OCI-LY7 (cell line): ENCODE results near the gene LUC7L.
"Not testable (repeated sequence)": the region's sequence is repeated elsewhere in the genome, so short reads cannot be mapped to it uniquely, and the experiment has no call there.

ENCODE experiments used
- CTCF ChIP-seq: fragments of 200-600 bp; sonication (generic); conservative IDR thresholded peaks from 2 replicates; pipeline ENCODE4 v1.5.1; 2014; ENCODE audit warnings: mild to moderate bottlenecking, antibody characterized with exemption, low read length, moderate library complexity, mixed read lengths
- EZH2phosphoT487 ChIP-seq: fragments of 200-600 bp; sonication (generic); IDR thresholded peaks from 2 replicates; pipeline ENCODE4 v1.6.1; 2018; ENCODE audit warnings: low read depth, borderline replicate concordance, mild to moderate bottlenecking, mixed run types, antibody characterized with exemption, low read length, moderate library complexity, mixed read lengths

GRCh38 chr16:173928-174769, 55.1 kb downstream of the LUC7L start:
- not testable (repeated sequence) for TF ChIP-seq CTCF, EZH2phosphoT487
